H1 (cell line): Measurements from ENCODE around the gene OSBPL5.

Experiments used
- ASH2L ChIP-seq: fragments of 200-600, 300-600 bp; sonication (generic); IDR thresholded peaks from one replicate; pipeline ENCODE4 v1.7.1; 2017; ENCODE audit warnings: low read length
- CEBPB ChIP-seq: IDR thresholded peaks from 2 replicates; pipeline ENCODE4 v1.6.1; 2012; ENCODE audit warnings: low read depth, low read length
- EZH2 ChIP-seq: fragments of 200-600 bp; sonication (generic); IDR thresholded peaks from 2 replicates; pipeline ENCODE4 v1.7.1; 2012; ENCODE audit warnings: low read depth, mild to moderate bottlenecking, moderate library complexity, low read length, inconsistent platforms; ENCODE audit not compliant: severe bottlenecking
- MAX ChIP-seq: IDR thresholded peaks from 2 replicates; pipeline ENCODE4 v1.6.1; 2012; ENCODE audit warnings: inconsistent platforms
- POLR2A ChIP-seq, 2 experiments: IDR thresholded peaks; 1 replicate in 1 of 2; 2 replicates in 1 of 2; pipeline ENCODE4 v1.6.1; 2011; ENCODE audit warnings: low read depth in 2 of 2, low read length in 2 of 2, mild to moderate bottlenecking in 2 of 2; ENCODE audit errors: control extremely low read depth in 1 of 2
- POLR2AphosphoS5 ChIP-seq: IDR thresholded peaks from 2 replicates; pipeline ENCODE4 v1.6.1; 2011; ENCODE audit warnings: low read depth, low read length
- RAD21 ChIP-seq, 2 experiments: IDR thresholded peaks in 1 of 2; conservative IDR thresholded peaks in 1 of 2; 2 replicates each; pipeline ENCODE4 v1.6.1; 2011; ENCODE audit warnings: low read depth in 2 of 2, low read length in 2 of 2, improper control_type of control experiment in 1 of 2, inconsistent platforms in 1 of 2, mild to moderate bottlenecking in 1 of 2, moderate library complexity in 1 of 2
- RBBP5 ChIP-seq: IDR thresholded peaks from 2 replicates; pipeline ENCODE4 v1.7.1; 2012; ENCODE audit warnings: low read depth, mild to moderate bottlenecking, inconsistent platforms, low read length, moderate library complexity, borderline replicate concordance
- USF2 ChIP-seq: IDR thresholded peaks from 2 replicates; pipeline ENCODE4 v1.6.1; 2011; ENCODE audit warnings: low read length, improper control_type of control experiment
- TF ChIP-seq, protein P1 (sequence below), 3 experiments: IDR thresholded peaks; 1 replicate in 2 of 3; 2 replicates in 1 of 3; pipeline versions ENCODE4 v1.5.1 to v1.6.1; 2011; ENCODE audit warnings: low read length in 3 of 3, mild to moderate bottlenecking in 3 of 3, inconsistent platforms in 2 of 3, low read depth in 1 of 3, moderate library complexity in 1 of 3; ENCODE audit not compliant: insufficient read depth in 1 of 3; ENCODE audit errors: control extremely low read depth in 1 of 3

GRCh38 chr11:3132831-3133260, 32.3 kb downstream of the OSBPL5 start:
- TF ChIP-seq RAD21 (IDR thresholded peaks at IDR 0.05 in 1 of 2, conservative IDR thresholded peaks at IDR 0.05 in 1 of 2; ENCODE audit: low read depth in 2 of 2, low read length in 2 of 2) = no peak
- TF ChIP-seq ASH2L = no peak
- TF ChIP-seq MAX = no peak
- TF ChIP-seq, protein P1, sequence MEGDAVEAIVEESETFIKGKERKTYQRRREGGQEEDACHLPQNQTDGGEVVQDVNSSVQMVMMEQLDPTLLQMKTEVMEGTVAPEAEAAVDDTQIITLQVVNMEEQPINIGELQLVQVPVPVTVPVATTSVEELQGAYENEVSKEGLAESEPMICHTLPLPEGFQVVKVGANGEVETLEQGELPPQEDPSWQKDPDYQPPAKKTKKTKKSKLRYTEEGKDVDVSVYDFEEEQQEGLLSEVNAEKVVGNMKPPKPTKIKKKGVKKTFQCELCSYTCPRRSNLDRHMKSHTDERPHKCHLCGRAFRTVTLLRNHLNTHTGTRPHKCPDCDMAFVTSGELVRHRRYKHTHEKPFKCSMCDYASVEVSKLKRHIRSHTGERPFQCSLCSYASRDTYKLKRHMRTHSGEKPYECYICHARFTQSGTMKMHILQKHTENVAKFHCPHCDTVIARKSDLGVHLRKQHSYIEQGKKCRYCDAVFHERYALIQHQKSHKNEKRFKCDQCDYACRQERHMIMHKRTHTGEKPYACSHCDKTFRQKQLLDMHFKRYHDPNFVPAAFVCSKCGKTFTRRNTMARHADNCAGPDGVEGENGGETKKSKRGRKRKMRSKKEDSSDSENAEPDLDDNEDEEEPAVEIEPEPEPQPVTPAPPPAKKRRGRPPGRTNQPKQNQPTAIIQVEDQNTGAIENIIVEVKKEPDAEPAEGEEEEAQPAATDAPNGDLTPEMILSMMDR (IDR thresholded peaks at IDR 0.05; ENCODE audit: control extremely low read depth in 1 of 3, insufficient read depth in 1 of 3, low read depth in 1 of 3, low read length in 3 of 3) = no peak
- no peak for TF ChIP-seq CEBPB
- no peak for TF ChIP-seq EZH2
- TF ChIP-seq POLR2A (IDR thresholded peaks at IDR 0.05; ENCODE audit: control extremely low read depth in 1 of 2, low read depth in 2 of 2, low read length in 2 of 2) = no peak
- TF ChIP-seq POLR2AphosphoS5 = no peak
- no peak for TF ChIP-seq USF2
- TF ChIP-seq RBBP5 = no peak
